ENCODE results near the gene SLC2A8. TPM values are rescaled to one million over a fixed set of nuclear protein-coding genes. Genes with fewer than 3 reads are reported as not detected.

The SLC2A8 gene, protein sequence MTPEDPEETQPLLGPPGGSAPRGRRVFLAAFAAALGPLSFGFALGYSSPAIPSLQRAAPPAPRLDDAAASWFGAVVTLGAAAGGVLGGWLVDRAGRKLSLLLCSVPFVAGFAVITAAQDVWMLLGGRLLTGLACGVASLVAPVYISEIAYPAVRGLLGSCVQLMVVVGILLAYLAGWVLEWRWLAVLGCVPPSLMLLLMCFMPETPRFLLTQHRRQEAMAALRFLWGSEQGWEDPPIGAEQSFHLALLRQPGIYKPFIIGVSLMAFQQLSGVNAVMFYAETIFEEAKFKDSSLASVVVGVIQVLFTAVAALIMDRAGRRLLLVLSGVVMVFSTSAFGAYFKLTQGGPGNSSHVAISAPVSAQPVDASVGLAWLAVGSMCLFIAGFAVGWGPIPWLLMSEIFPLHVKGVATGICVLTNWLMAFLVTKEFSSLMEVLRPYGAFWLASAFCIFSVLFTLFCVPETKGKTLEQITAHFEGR
- total RNA-seq = 5.6 and 7.3 TPM in 2 replicates

DNA sequence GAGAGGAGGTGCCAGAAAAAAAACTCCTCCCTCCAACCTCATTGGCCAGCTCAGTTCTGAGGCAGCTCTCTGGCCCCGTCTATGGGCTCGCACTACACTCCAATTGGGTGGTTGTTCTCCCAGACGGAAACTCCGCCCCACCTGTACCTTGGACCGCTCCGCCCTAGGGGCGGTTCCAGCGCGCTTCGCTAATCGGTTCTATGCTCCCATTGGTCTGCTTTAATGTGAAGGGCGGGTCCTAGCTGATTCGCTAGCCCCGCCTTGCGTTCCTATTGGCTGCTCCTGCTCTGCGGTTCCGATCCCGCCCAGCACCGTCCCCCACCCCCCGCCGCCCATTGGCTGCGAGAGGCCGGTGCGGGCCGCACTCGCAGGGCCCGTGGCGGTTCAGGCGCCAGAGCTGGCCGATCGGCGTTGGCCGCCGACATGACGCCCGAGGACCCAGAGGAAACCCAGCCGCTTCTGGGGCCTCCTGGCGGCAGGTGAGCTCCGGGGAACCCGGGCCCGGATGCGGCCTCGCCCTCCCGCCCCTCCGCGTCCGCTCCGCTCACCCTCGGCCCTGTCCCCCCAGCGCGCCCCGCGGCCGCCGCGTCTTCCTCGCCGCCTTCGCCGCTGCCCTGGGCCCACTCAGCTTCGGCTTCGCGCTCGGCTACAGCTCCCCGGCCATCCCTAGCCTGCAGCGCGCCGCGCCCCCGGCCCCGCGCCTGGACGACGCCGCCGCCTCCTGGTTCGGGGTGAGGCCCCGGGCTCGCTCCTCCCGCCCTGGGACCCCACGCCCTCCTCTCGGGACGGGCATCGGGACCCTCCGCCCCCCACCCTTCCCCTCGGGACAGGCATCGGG lies at the start of gene SLC2A8:
SLC2A8 (plus strand) TSS at position 362 of the 838 bp plus-strand sequence; CDS start at position 424, 62 bp downstream.

DNA sequence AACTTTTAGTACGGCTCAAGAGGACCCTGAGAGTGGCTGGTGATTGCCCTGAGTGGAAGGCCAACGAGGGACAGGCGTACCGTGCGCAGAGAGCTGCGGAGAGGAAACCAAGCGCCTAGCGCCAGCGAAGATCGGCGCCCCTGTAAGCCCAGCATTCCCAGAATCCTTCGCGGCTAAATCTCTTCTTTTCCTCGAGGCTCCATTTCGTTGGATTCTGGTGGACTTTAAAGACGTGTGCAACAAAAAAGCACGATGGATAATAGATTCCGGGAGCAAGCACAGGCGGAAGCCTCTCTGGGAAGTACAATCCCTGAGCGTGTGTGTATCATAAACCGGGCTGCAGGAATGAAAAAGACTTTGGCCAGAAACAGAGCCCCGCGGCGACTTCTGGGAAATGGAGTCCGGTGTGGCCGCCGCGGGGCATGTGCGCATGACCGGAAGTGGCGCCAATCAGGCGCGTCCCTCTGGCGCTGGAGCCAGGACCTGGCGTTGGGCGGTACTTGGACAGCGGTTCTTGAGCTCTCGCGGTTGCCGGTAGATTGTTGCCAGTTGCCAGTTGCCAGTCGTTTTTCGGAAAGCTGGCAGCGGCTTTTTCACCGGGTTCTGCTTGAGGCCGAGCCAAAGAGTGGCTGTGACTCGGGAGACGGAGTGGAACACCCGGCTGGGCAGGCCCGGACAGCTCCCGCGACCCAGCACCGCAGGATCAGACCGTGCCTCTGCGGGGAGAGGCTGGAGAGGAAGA lies 27.1 kb downstream of the SLC2A8 start, which contains the start of gene ZNF79:
ZNF79 (plus strand) TSS at position 449 of the 742 bp plus-strand sequence. CDS start 406 bp downstream, outside the sequence.

DNA sequence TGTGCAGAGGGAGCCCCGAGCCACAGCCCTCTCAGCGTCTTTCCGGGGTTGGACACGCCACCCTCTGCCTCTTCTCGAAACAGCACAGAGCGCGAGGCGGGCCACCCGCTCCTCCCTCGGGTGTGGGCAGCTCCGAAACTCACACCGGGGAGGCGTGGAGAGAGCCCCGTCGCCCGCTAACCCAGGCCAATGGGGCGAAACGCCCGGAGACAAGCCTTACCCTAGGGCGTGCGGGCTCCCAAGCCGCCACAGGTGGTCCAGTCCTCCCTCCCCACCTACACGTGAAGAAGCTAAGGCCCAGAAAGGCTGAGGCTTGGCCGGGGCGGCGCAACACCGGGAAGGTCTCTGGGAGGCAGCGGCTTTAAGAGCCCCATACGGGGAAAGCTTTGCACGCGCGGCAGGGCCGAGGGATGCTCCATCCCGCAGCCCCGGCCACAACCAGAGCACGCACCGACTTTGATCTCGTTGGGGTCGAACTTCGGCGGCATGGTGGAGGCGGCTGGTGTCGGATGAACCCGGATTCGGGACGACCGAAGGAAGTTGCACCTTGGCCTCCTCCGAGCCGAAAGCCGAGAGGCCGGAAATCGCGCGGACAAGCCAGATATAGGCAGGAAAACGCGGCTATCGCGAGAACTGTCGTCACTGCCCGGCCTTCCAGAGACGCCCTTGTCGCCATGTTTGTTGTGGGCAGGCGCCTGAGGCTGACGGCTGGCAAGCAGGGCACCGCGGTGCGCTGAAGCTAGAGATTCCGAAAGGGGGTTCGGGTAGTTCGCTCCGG lies 54.0 kb downstream of the SLC2A8 start, which contains the start of the genes LRSAM1 and RPL12:
LRSAM1 (plus strand) TSS at position 681 of the 778 bp plus-strand sequence. CDS start 3,018 bp downstream, outside the sequence.
RPL12 (minus strand) TSS at position 577 of the 778 bp plus-strand sequence; CDS start at position 488, 89 bp downstream.

Other genes starting within 250 kb of the SLC2A8 start
- gene GARNL3, start 132.4 kb upstream of the SLC2A8 start, total RNA-seq = 1.3 and 8.2 TPM in 2 replicates
- gene ZNF79, start 27.2 kb downstream of the SLC2A8 start, total RNA-seq = 10.5 and 15.2 TPM in 2 replicates
- gene RPL12, start 54.2 kb downstream of the SLC2A8 start, total RNA-seq = 1,132 and 1,340 TPM in 2 replicates
- 9.3 and 11.3 TPM in 2 replicates for gene LRSAM1, start 54.3 kb downstream of the SLC2A8 start, total RNA-seq
- 19.6 and 23.4 TPM in 2 replicates for gene STXBP1, start 215.1 kb downstream of the SLC2A8 start, total RNA-seq

Measured in regular cardiac myocyte (primary cell).